Adrenal gland (tissue), 5 donors: ENCODE data around the gene CR1.

Experiments used
- POLR2A ChIP-seq, 2 donors: fragments of 450-650 bp; IDR thresholded peaks; one replicate each; pipeline ENCODE4 v1.6.1; 2017; ENCODE audit warnings: antibody characterized with exemption in 2 of 2, mild to moderate bottlenecking in 2 of 2, moderate library complexity in 1 of 2
- TF ChIP-seq, protein P1 (sequence below), 6 experiments: fragments of 450-650 bp in 4 of 6; fragments of 200-600 bp in 2 of 6; sonication (generic) in 1 of 6; IDR thresholded peaks; 1 replicate in 5 of 6; 2 replicates in 1 of 6; pipeline versions ENCODE4 v1.5.1 to v1.8.0; 2016 to 2021; ENCODE audit warnings: antibody characterized with exemption in 6 of 6, mild to moderate bottlenecking in 2 of 6, moderate library complexity in 1 of 6
- donor health status: DM: no; HTN: no; CAD: no.

DNA sequence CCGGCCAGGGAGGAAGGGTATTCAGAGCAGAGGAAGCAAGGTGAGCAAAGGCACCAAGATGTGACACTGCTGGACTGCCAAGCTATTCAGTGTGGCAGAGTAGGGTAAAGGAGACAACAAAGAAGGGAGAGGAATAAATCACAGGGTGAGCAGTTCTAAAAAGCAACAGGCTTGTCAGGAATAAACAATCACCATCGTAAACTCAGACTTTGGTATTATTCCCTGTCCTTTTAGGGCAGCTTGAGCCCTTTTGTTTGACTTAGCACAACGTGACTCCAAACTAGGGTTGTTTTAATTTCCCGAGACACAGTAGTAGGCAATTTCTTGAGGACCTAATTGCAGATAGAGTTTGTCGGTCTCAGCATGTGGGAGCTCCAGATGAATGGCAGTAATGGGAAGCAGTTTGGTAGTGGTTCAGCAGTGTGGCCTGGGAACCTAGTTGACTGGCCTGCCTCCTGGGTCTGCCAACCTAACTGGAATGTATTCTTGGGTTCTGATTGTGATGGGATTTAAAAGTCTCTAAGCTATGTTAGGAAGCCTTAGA is 153.3 kb downstream of the CR1 start:
- TF ChIP-seq, protein P1, sequence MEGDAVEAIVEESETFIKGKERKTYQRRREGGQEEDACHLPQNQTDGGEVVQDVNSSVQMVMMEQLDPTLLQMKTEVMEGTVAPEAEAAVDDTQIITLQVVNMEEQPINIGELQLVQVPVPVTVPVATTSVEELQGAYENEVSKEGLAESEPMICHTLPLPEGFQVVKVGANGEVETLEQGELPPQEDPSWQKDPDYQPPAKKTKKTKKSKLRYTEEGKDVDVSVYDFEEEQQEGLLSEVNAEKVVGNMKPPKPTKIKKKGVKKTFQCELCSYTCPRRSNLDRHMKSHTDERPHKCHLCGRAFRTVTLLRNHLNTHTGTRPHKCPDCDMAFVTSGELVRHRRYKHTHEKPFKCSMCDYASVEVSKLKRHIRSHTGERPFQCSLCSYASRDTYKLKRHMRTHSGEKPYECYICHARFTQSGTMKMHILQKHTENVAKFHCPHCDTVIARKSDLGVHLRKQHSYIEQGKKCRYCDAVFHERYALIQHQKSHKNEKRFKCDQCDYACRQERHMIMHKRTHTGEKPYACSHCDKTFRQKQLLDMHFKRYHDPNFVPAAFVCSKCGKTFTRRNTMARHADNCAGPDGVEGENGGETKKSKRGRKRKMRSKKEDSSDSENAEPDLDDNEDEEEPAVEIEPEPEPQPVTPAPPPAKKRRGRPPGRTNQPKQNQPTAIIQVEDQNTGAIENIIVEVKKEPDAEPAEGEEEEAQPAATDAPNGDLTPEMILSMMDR (IDR thresholded peaks at IDR 0.05) = no peak
- TF ChIP-seq POLR2A (IDR thresholded peaks at IDR 0.05) = no peak
